SK-N-SH (cell line): ENCODE results near the gene STARD8.

Experiments used
- EZH2phosphoT487 ChIP-seq: fragments of 200-600 bp; sonication (generic); IDR thresholded peaks from 2 replicates; pipeline ENCODE4 v1.6.1; 2017; ENCODE audit warnings: low read depth, mixed run types, mild to moderate bottlenecking, antibody characterized with exemption, moderate library complexity, borderline replicate concordance
- GABPA ChIP-seq: IDR thresholded peaks from 2 replicates; pipeline ENCODE4 v1.4.0; 2012; ENCODE audit warnings: low read depth, mild to moderate bottlenecking
- MEF2A ChIP-seq: IDR thresholded peaks from 2 replicates; pipeline ENCODE4 v1.4.0; 2012; ENCODE audit warnings: low read depth, borderline replicate concordance
- SIN3A ChIP-seq: IDR thresholded peaks from 2 replicates; pipeline ENCODE4 v1.6.1; 2012; ENCODE audit warnings: low read depth, mild to moderate bottlenecking, low read length, moderate library complexity, borderline replicate concordance
- TAF1 ChIP-seq: IDR thresholded peaks from 2 replicates; pipeline ENCODE4 v1.6.1; 2012; ENCODE audit warnings: low read depth, mild to moderate bottlenecking, low read length, moderate library complexity, borderline replicate concordance
- TF ChIP-seq, protein P1 (sequence below): fragments of 200-600 bp; sonication (generic); IDR thresholded peaks from 2 replicates; pipeline ENCODE4 v1.6.1; 2017; ENCODE audit warnings: antibody characterized with exemption, mild to moderate bottlenecking, moderate library complexity

DNA sequence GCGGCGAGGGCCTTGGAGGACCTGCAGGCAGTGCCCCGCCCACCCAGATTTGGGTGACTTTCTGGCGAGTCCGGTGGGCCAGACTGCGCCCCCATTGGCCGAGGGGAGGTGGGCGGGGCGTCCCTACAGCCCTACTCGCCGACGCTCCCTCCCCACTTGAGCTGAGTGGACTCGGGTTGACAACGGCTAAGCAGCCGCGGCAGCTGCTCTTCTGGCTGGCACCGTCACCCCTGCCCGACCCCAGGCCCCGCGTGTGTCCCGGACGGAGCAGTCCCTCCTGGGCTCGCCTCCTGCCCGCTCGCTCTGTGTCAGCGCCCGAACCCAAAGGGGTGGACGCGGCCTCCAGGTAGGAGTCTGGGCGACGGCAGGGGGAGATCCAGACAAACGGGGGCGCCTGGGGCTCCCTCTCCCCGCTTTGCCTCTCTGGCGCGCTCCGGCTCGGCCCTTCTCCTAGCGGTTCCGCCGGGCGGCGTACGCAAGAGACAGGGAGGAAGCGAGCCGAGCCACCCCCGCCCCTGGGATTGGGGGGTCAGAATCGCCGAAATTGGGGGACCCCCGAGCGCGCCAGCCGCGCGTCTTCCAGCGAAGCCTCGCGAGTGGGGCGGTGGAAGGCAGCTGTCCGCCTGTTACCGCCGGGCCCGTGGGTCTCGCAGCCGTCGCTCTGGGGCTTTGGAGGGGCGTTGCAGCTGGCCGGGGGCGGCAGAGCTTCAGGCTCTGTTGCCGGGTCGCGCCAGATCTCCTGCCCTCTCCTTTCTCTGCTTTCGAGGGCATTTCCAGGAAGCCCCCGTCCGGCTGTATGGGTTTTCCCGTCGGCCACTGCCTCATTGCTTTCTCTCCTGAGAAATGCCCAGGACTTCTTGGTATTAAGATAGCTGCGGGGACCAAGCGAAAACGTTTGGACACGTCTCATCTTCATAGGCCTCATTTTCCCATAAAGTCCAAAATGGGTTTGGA, 46.3 kb downstream of the STARD8 start:
- no peak for TF ChIP-seq GABPA
- TF ChIP-seq, protein P1, sequence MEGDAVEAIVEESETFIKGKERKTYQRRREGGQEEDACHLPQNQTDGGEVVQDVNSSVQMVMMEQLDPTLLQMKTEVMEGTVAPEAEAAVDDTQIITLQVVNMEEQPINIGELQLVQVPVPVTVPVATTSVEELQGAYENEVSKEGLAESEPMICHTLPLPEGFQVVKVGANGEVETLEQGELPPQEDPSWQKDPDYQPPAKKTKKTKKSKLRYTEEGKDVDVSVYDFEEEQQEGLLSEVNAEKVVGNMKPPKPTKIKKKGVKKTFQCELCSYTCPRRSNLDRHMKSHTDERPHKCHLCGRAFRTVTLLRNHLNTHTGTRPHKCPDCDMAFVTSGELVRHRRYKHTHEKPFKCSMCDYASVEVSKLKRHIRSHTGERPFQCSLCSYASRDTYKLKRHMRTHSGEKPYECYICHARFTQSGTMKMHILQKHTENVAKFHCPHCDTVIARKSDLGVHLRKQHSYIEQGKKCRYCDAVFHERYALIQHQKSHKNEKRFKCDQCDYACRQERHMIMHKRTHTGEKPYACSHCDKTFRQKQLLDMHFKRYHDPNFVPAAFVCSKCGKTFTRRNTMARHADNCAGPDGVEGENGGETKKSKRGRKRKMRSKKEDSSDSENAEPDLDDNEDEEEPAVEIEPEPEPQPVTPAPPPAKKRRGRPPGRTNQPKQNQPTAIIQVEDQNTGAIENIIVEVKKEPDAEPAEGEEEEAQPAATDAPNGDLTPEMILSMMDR, result no peak
- no peak for TF ChIP-seq EZH2phosphoT487
- no peak; the same call in 1 of the 2 replicates for TF ChIP-seq TAF1
- no peak for TF ChIP-seq MEF2A
- TF ChIP-seq SIN3A, result no peak
